ENCODE data around the gene GPR3.
"Not testable (repeated sequence)": the region's sequence is repeated elsewhere in the genome, so short reads cannot be mapped to it uniquely, and the experiment has no call there.

GRCh38 chr1:27405598-27406361 lies 13.4 kb downstream of the GPR3 start:
- TF ChIP-seq TGIF2 (CRISPR knock-in tag; IDR thresholded peaks at IDR 0.05); NR2F2 (IDR thresholded peaks at IDR 0.05; ENCODE audit: borderline replicate concordance, low read depth); ZNF891 (CRISPR knock-in tag; IDR thresholded peaks at IDR 0.05); TCF7L2 (IDR thresholded peaks at IDR 0.05; ENCODE audit: low read depth, low read length): not testable (repeated sequence)
- TF ChIP-seq, protein P1, sequence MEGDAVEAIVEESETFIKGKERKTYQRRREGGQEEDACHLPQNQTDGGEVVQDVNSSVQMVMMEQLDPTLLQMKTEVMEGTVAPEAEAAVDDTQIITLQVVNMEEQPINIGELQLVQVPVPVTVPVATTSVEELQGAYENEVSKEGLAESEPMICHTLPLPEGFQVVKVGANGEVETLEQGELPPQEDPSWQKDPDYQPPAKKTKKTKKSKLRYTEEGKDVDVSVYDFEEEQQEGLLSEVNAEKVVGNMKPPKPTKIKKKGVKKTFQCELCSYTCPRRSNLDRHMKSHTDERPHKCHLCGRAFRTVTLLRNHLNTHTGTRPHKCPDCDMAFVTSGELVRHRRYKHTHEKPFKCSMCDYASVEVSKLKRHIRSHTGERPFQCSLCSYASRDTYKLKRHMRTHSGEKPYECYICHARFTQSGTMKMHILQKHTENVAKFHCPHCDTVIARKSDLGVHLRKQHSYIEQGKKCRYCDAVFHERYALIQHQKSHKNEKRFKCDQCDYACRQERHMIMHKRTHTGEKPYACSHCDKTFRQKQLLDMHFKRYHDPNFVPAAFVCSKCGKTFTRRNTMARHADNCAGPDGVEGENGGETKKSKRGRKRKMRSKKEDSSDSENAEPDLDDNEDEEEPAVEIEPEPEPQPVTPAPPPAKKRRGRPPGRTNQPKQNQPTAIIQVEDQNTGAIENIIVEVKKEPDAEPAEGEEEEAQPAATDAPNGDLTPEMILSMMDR (CRISPR knock-in tag; IDR thresholded peaks at IDR 0.05), result not testable (repeated sequence)
